ENCODE measurements around the gene KIAA1217.

Gene KIAA1217

DNA sequence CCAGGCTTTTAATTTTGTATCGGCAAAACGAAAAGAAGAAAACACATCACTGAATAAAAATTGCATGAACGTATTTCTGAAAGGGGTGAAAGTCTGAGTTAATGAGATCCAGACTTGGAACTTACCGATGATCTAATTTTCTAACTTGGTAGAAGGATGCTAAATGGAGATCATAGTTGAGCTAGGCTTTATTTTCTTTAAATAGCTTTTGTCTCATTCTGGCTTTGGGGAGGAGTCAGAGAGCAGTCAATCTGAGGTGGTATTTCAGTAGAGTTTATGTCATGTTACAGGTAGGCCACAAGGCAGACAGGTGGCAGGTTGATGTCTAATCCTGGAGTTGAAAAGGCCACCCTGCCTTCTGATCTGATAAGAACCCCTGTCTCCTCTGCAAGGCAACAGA lies 161.9 kb downstream of the KIAA1217 start:
- POLR2A ChIA-PET, result no interaction called here
- Histone ChIP-seq H3K27ac (ENCODE audit: extremely low read depth, low read depth, low read length) (no peak overlapping the region), H3K4me3 (ENCODE audit: low read depth, low read length) (no peak overlapping the region), H3K36me3 (ENCODE audit: control insufficient read depth in 2 of 2, insufficient read depth in 1 of 2, low read length in 2 of 2) (no peaks in the 10 kb centered on the region), H3K9me3 (ENCODE audit: control insufficient read depth, insufficient read depth, low read depth, low read length) (no peaks in the 10 kb centered on the region; the same call in 1 of the 2 replicates), H3K4me1 (ENCODE audit: control insufficient read depth, insufficient read depth, low read length) (no peaks in the 10 kb centered on the region)
- no peak for TF ChIP-seq ZNF626 (tag by site-specific recombination; IDR thresholded peaks at IDR 0.05)
- TF ChIP-seq, protein P1, sequence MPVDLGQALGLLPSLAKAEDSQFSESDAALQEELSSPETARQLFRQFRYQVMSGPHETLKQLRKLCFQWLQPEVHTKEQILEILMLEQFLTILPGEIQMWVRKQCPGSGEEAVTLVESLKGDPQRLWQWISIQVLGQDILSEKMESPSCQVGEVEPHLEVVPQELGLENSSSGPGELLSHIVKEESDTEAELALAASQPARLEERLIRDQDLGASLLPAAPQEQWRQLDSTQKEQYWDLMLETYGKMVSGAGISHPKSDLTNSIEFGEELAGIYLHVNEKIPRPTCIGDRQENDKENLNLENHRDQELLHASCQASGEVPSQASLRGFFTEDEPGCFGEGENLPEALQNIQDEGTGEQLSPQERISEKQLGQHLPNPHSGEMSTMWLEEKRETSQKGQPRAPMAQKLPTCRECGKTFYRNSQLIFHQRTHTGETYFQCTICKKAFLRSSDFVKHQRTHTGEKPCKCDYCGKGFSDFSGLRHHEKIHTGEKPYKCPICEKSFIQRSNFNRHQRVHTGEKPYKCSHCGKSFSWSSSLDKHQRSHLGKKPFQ (tag by site-specific recombination; IDR thresholded peaks at IDR 0.05), result no peak
- no peak for TF ChIP-seq ZNF768 (tag by site-specific recombination; IDR thresholded peaks at IDR 0.05)
- TF ChIP-seq ZNF214 (tag by site-specific recombination; IDR thresholded peaks at IDR 0.05; ENCODE audit: borderline replicate concordance), result no peak
- CTCF ChIA-PET, result interaction anchor here (0.6 to 1.6 kb wide), 2 partner anchors 13 to 133 kb away, joined by 3 to 5 read pairs; no protein-coding TSS in a partner anchor

DNA sequence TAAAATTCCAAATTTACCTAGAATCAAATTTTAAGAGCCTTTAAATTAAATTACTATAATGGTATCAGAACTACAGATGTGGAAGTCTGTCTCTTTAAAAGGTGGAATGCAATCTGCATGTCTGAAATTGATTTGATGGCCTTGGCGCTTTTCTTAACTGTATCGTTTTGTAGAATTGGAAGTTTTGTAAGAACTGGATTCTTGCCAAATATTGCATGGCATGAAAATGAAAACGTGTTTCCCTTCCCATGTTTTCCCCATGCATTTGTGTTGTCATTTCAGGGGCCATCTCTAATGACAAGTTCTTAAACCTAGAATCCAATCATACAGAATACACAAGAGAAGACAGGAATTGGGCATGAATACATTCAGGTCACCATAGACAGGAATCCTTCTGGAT lies 162.5 kb downstream of the KIAA1217 start:
- no peaks in the 10 kb centered on the region for H3K4me1 ChIP-seq (ENCODE audit: control insufficient read depth, insufficient read depth, low read length)
- H3K9me3 ChIP-seq (ENCODE audit: control insufficient read depth, insufficient read depth, low read depth, low read length), result no peaks in the 10 kb centered on the region; the same call in 1 of the 2 replicates
- no peak overlapping the region for H3K27ac ChIP-seq (ENCODE audit: extremely low read depth, low read depth, low read length)
- POLR2A ChIA-PET, result no interaction called here
- CTCF ChIA-PET, result interaction anchor here (1.6 kb wide), 1 partner anchor 133 kb away, joined by 5 read pairs; no protein-coding TSS in a partner anchor
- TF ChIP-seq GLI2 (tag by site-specific recombination; IDR thresholded peaks at IDR 0.05; ENCODE audit: borderline replicate concordance, low read depth) (no peak), ZNF23 (tag by site-specific recombination; IDR thresholded peaks at IDR 0.05; ENCODE audit: borderline replicate concordance) (no peak), ZNF707 (tag by site-specific recombination; IDR thresholded peaks at IDR 0.05) (no peak), ZBTB17 (tag by site-specific recombination; IDR thresholded peaks at IDR 0.05) (no peak)
- TF ChIP-seq, protein P2, sequence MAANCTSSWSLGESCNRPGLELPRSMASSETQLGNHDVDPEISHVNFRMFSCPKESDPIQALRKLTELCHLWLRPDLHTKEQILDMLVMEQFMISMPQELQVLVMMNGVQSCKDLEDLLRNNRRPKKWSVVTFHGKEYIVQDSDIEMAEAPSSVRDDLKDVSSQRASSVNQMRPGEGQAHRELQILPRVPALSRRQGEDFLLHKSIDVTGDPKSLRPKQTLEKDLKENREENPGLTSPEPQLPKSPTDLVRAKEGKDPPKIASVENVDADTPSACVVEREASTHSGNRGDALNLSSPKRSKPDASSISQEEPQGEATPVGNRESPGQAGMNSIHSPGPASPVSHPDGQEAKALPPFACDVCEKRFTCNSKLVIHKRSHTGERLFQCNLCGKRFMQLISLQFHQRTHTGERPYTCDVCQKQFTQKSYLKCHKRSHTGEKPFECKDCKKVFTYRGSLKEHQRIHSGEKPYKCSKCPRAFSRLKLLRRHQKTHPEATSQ (tag by site-specific recombination; IDR thresholded peaks at IDR 0.05), result no peak
- no peak overlapping the region for H3K4me3 ChIP-seq (ENCODE audit: low read depth, low read length)
- no peaks in the 10 kb centered on the region for H3K36me3 ChIP-seq (ENCODE audit: control insufficient read depth in 2 of 2, insufficient read depth in 1 of 2, low read length in 2 of 2)

DNA sequence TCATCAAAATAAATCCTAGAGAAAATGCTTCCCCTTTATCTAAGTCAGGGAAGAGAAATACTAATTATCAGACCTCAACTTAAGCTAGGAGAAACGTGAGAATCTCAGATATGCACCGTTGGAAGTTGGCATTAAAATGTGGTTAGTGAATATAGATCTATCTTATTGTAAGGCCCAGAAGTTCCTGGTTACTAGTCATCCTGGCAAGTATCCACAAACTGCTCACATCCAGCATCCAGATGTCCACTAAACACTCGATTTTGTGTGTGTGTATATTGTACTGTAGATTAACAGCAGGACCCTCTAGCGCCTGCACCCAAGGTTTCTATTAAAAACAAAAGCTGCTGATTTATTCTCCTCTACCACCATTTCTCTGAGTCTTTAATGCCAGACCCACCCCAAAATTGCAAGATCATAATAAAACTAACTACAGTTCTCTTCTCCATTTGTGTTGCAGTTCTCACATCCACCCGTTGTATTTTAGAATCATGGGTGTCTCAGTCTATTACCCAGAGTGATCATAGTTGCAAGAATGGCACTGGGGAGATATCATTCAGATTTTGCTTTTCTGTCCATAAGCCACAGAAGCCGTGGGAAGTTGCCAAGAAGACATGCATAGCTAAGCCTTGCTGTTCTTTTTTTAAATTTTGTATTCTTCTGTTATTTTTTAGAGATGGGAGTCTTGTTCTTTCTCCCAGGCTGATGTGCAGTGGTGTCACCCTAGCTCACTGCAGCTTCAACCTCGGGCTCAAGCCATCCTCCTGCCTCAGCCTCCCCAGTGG lies 165.4 kb downstream of the KIAA1217 start:
- CTCF ChIA-PET, result interaction anchor here (0.8 to 2.0 kb wide), 3 partner anchors 13 to 380 kb away, joined by 3 to 4 read pairs (median 3); no protein-coding TSS in a partner anchor
- Histone ChIP-seq H3K4me1 (ENCODE audit: control insufficient read depth, insufficient read depth, low read length) (no peaks in the 10 kb centered on the region), H3K4me3 (ENCODE audit: low read depth, low read length) (no peak overlapping the region), H3K9me3 (ENCODE audit: control insufficient read depth, insufficient read depth, low read depth, low read length) (no peaks in the 10 kb centered on the region; the same call in 1 of the 2 replicates), H3K36me3 (ENCODE audit: control insufficient read depth in 2 of 2, insufficient read depth in 1 of 2, low read length in 2 of 2) (no peaks in the 10 kb centered on the region), H3K27ac (ENCODE audit: extremely low read depth, low read depth, low read length) (no peak overlapping the region)
- POLR2A ChIA-PET, result no interaction called here
- TF ChIP-seq ZBTB1 (tag by site-specific recombination; IDR thresholded peaks at IDR 0.05) (no peak), ZNF792 (tag by site-specific recombination; IDR thresholded peaks at IDR 0.05) (no peak), ZSCAN30 (tag by site-specific recombination; IDR thresholded peaks at IDR 0.05) (no peak), ZNF138 (tag by site-specific recombination; IDR thresholded peaks at IDR 0.05; ENCODE audit: borderline replicate concordance) (no peak), BCL11B (tag by site-specific recombination; IDR thresholded peaks at IDR 0.05; ENCODE audit: low read depth) (no peak), ZNF521 (tag by site-specific recombination; IDR thresholded peaks at IDR 0.05) (no peak), ZNF830 (tag by site-specific recombination; IDR thresholded peaks at IDR 0.05; ENCODE audit: low read depth) (no peak), MZF1 (tag by site-specific recombination; IDR thresholded peaks at IDR 0.05; ENCODE audit: borderline replicate concordance) (no peak), ZBTB20 (tag by site-specific recombination; IDR thresholded peaks at IDR 0.05) (no peak)
- TF ChIP-seq, protein P3, sequence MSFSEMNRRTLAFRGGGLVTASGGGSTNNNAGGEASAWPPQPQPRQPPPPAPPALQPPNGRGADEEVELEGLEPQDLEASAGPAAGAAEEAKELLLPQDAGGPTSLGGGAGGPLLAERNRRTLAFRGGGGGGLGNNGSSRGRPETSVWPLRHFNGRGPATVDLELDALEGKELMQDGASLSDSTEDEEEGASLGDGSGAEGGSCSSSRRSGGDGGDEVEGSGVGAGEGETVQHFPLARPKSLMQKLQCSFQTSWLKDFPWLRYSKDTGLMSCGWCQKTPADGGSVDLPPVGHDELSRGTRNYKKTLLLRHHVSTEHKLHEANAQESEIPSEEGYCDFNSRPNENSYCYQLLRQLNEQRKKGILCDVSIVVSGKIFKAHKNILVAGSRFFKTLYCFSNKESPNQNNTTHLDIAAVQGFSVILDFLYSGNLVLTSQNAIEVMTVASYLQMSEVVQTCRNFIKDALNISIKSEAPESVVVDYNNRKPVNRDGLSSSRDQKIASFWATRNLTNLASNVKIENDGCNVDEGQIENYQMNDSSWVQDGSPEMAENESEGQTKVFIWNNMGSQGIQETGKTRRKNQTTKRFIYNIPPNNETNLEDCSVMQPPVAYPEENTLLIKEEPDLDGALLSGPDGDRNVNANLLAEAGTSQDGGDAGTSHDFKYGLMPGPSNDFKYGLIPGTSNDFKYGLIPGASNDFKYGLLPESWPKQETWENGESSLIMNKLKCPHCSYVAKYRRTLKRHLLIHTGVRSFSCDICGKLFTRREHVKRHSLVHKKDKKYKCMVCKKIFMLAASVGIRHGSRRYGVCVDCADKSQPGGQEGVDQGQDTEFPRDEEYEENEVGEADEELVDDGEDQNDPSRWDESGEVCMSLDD (tag by site-specific recombination; IDR thresholded peaks at IDR 0.05), result no peak
- TF ChIP-seq, protein P1 (tag by site-specific recombination; IDR thresholded peaks at IDR 0.05), result no peak
- TF ChIP-seq, protein P4, sequence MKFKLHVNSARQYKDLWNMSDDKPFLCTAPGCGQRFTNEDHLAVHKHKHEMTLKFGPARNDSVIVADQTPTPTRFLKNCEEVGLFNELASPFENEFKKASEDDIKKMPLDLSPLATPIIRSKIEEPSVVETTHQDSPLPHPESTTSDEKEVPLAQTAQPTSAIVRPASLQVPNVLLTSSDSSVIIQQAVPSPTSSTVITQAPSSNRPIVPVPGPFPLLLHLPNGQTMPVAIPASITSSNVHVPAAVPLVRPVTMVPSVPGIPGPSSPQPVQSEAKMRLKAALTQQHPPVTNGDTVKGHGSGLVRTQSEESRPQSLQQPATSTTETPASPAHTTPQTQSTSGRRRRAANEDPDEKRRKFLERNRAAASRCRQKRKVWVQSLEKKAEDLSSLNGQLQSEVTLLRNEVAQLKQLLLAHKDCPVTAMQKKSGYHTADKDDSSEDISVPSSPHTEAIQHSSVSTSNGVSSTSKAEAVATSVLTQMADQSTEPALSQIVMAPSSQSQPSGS (tag by site-specific recombination; IDR thresholded peaks at IDR 0.05; ENCODE audit: low read depth), result no peak
